Endodermal cell (in vitro differentiated cells): ENCODE data around the gene RABGAP1L. TPM values are rescaled to one million over a fixed set of nuclear protein-coding genes. Genes with fewer than 3 reads are reported as not detected.

ENCODE experiments used
- DNase-seq: peaks from one replicate; pipeline ENCODE4 v3.0.0-alpha.2; 2017
- H3K27ac ChIP-seq: 2 replicates; pipeline ENCODE4 v1.5.1; 2013; ENCODE audit warnings: mild to moderate bottlenecking, low read depth, low read length, moderate library complexity
- H3K27me3 ChIP-seq: 2 replicates; pipeline ENCODE4 v1.6.1; 2013; ENCODE audit warnings: mild to moderate bottlenecking, low read length, moderate library complexity; ENCODE audit not compliant: insufficient read depth, control insufficient read depth, poor library complexity, severe bottlenecking
- H3K36me3 ChIP-seq: 2 replicates; pipeline ENCODE4 v1.7.0; 2013; ENCODE audit warnings: mild to moderate bottlenecking, low read length, moderate library complexity; ENCODE audit not compliant: control insufficient read depth, insufficient read depth
- H3K4me1 ChIP-seq: one replicate; pipeline ENCODE4 v1.7.0; 2013; ENCODE audit warnings: low read length; ENCODE audit not compliant: control insufficient read depth, insufficient read depth
- H3K4me3 ChIP-seq: 2 replicates; pipeline ENCODE4 v1.5.1; 2013; ENCODE audit warnings: mild to moderate bottlenecking, low read length, moderate library complexity
- H3K9ac ChIP-seq: 2 replicates; pipeline ENCODE4 v1.6.1; 2013; ENCODE audit warnings: mild to moderate bottlenecking, low read length, moderate library complexity; ENCODE audit not compliant: poor library complexity, severe bottlenecking; ENCODE audit errors: extremely low read depth
- H3K9me3 ChIP-seq: 2 replicates; pipeline ENCODE4 v1.6.1; 2013; ENCODE audit warnings: mild to moderate bottlenecking, low read length, moderate library complexity; ENCODE audit not compliant: control insufficient read depth
- H3K27ac Mint-ChIP-seq: 2 replicates; pipeline ENCODE4 v1.8.0; 2020; ENCODE audit warnings: mixed read lengths
- H3K27me3 Mint-ChIP-seq: 2 replicates; pipeline ENCODE4 v1.8.0; 2021; ENCODE audit warnings: mild to moderate bottlenecking, mixed read lengths; ENCODE audit not compliant: insufficient read depth
- H3K36me3 Mint-ChIP-seq: 2 replicates; pipeline ENCODE4 v1.8.0; 2020; ENCODE audit warnings: low read depth, mixed read lengths
- H3K4me1 Mint-ChIP-seq: 2 replicates; pipeline ENCODE4 v1.8.0; 2020; ENCODE audit warnings: mixed read lengths
- H3K4me3 Mint-ChIP-seq: 2 replicates; pipeline ENCODE4 v1.8.0; 2020; ENCODE audit warnings: mild to moderate bottlenecking, moderate library complexity, mixed read lengths
- H3K9me3 Mint-ChIP-seq: 2 replicates; pipeline ENCODE4 v1.8.0; 2020; ENCODE audit warnings: mild to moderate bottlenecking, mixed read lengths
- CTCF ChIP-seq: fragments of 200-600 bp; sonication (generic); conservative IDR thresholded peaks from 2 replicates; pipeline ENCODE4 v1.5.0; 2021; ENCODE audit warnings: antibody characterized with exemption, mild to moderate bottlenecking
- WGBS, 2 experiments: methylation state at CpG; one replicate each; pipeline versions ENCODE4 v1.1.5 to v1.1.7; 2013; ENCODE audit warnings: missing lambda C conversion rate in 2 of 2, mixed read lengths in 1 of 2; ENCODE audit not compliant: insufficient coverage in 1 of 2, insufficient read length in 1 of 2; 5-methylcytosine and 5-hydroxymethylcytosine counted together
- total RNA-seq, 2 donors: library from RNA; stranded (reverse); fragmentation: NEBNext Ultra II Directional in 1 of 2; extraction: Animal tissue kit (Norgen Biotek cat#: 25700) in 1 of 2; gene quantifications; 2 replicates in 1 of 2; 3 replicates in 1 of 2; pipeline ENCODE4 v1.2.1, GENCODE V29; 2021

Gene RABGAP1L
- total RNA-seq, 2 donors from 2014 or later, result 32.5 to 36.9 TPM

- peaks cover 23% of the 10 kb centered on the region for H3K4me1 Mint-ChIP-seq
- H3K4me3 Mint-ChIP-seq, result no peak overlapping the region
- TF ChIP-seq CTCF, result no peak
- no peak overlapping the region for H3K27ac ChIP-seq
- no peak overlapping the region for H3K4me3 ChIP-seq
- no peak overlapping the region for H3K27ac Mint-ChIP-seq
- no peak for DNase-seq
- no peak overlapping the region for H3K9ac ChIP-seq
- H3K4me1 ChIP-seq, result peaks cover 9% of the 10 kb centered on the region
- no peaks in the 10 kb centered on the region for H3K9me3 Mint-ChIP-seq
- no peaks in the 10 kb centered on the region for H3K36me3 Mint-ChIP-seq
- H3K36me3 ChIP-seq, result no peaks in the 10 kb centered on the region
- no peaks in the 10 kb centered on the region for H3K27me3 ChIP-seq
- H3K27me3 Mint-ChIP-seq, result no peaks in the 10 kb centered on the region
- no peaks in the 10 kb centered on the region for H3K9me3 ChIP-seq
These were observed 798.5 kb downstream of the RABGAP1L start for GRCh38 chr1:174957829-174958228.

GRCh38 chr1:174958396-174958795 is 799.1 kb downstream of the RABGAP1L start:
- H3K9ac ChIP-seq, result no peak overlapping the region
- H3K9me3 Mint-ChIP-seq, result no peaks in the 10 kb centered on the region
- no peak overlapping the region for H3K27ac Mint-ChIP-seq
- no peak overlapping the region for H3K4me3 Mint-ChIP-seq
- H3K4me3 ChIP-seq, result no peak overlapping the region
- peaks cover 8% of the 10 kb centered on the region for H3K4me1 ChIP-seq
- H3K9me3 ChIP-seq, result no peaks in the 10 kb centered on the region
- H3K36me3 ChIP-seq, result no peaks in the 10 kb centered on the region
- no peaks in the 10 kb centered on the region for H3K36me3 Mint-ChIP-seq
- H3K27me3 ChIP-seq, result no peaks in the 10 kb centered on the region
- H3K4me1 Mint-ChIP-seq, result peaks cover 19% of the 10 kb centered on the region
- DNase-seq, result no peak
- H3K27ac ChIP-seq, result no peak overlapping the region
- WGBS, 2 experiments, result 91 to 94% methylated on average over 1 of the region's 1 CpG
- TF ChIP-seq CTCF, result no peak
- H3K27me3 Mint-ChIP-seq, result no peaks in the 10 kb centered on the region

GRCh38 chr1:174960362-174960761 is 801.0 kb downstream of the RABGAP1L start:
- Histone ChIP-seq H3K36me3 (no peaks in the 10 kb centered on the region), H3K9me3 (no peaks in the 10 kb centered on the region), H3K27ac (no peak overlapping the region), H3K9ac (no peak overlapping the region), H3K4me1 (peaks cover 12% of the 10 kb centered on the region), H3K27me3 (no peaks in the 10 kb centered on the region), H3K4me3 (no peak overlapping the region)
- no peak for TF ChIP-seq CTCF
- Mint-ChIP-seq H3K4me1 (peaks cover 22% of the 10 kb centered on the region), H3K27me3 (no peaks in the 10 kb centered on the region), H3K27ac (no peak overlapping the region), H3K36me3 (no peaks in the 10 kb centered on the region), H3K9me3 (no peaks in the 10 kb centered on the region), H3K4me3 (no peak overlapping the region)
- WGBS, 2 experiments, result no CpG with 5 or more reads among the region's 2 CpGs
- no peak for DNase-seq
